HL-60 (cell line): ENCODE data around the gene ANKRD11.
A peak's percentile ranks its signal among the peaks of the same experiment; 100 is the strongest.

Source experiments
- DNase-seq, 2 experiments: peaks; one replicate each; pipeline ENCODE4 v3.0.0-alpha.2; 2010 to 2020; ENCODE audit warnings: low read depth in 1 of 2, low spot score in 1 of 2
- H3K27ac ChIP-seq: fragments of 250-450 bp; sonication (Bioruptor Pico); replicated peaks from 2 replicates; pipeline ENCODE4 v1.5.1; 2020; ENCODE audit warnings: mild to moderate bottlenecking, moderate library complexity
- H3K27me3 ChIP-seq: fragments of 250-450 bp; sonication (Bioruptor Pico); 2 replicates; pipeline ENCODE4 v1.5.1; 2021; ENCODE audit warnings: mild to moderate bottlenecking, moderate library complexity; ENCODE audit not compliant: insufficient read depth, poor library complexity, severe bottlenecking
- H3K4me3 ChIP-seq: replicated peaks from 2 replicates; pipeline ENCODE4 v1.5.1; 2011; ENCODE audit warnings: mild to moderate bottlenecking, control low read depth, low read length; ENCODE audit not compliant: insufficient read depth
- GABPA ChIP-seq: IDR thresholded peaks from 2 replicates; pipeline ENCODE4 v1.6.1; 2012; ENCODE audit warnings: low read depth
- POLR2AphosphoS5 ChIP-seq: IDR thresholded peaks from 2 replicates; pipeline ENCODE4 v1.6.1; 2012; ENCODE audit warnings: low read depth
- SPI1 ChIP-seq: IDR thresholded peaks from 2 replicates; pipeline ENCODE4 v1.6.1; 2012; ENCODE audit warnings: low read depth, mild to moderate bottlenecking, borderline replicate concordance
- TF ChIP-seq, protein P1 (sequence below): IDR thresholded peaks from one replicate; pipeline ENCODE4 v1.5.1; 2011; ENCODE audit warnings: low read length, control low read depth, inconsistent platforms; ENCODE audit not compliant: insufficient read depth
- TF ChIP-seq, protein P2 (sequence below): IDR thresholded peaks from 2 replicates; pipeline ENCODE4 v1.6.1; 2012; ENCODE audit warnings: low read depth; ENCODE audit not compliant: insufficient replicate concordance

ANKRD11 gene

DNA sequence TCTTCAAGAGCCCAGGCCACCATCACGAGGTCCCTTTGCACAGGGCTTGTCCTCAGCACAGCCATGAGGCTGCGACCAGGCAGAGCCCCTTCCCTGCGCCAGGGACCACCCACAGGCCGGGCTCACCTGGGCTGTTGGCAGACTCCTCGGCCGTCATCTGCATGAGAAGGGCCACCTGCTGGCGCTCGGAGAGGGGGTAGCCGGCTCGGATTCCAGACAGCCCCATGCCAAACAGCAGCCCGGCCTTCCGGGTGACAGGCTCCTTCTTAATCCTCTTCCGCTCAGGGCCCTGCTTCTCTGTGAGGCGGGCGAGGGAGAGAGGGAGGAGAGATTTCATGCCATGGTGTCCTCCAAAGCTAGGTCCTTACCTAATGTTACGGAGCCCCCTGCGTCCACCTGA is 199.5 kb downstream of the ANKRD11 start:
- no peak for DNase-seq
- TF ChIP-seq POLR2AphosphoS5 (no peak), SPI1 (no peak), GABPA (no peak)
- TF ChIP-seq, protein P1, sequence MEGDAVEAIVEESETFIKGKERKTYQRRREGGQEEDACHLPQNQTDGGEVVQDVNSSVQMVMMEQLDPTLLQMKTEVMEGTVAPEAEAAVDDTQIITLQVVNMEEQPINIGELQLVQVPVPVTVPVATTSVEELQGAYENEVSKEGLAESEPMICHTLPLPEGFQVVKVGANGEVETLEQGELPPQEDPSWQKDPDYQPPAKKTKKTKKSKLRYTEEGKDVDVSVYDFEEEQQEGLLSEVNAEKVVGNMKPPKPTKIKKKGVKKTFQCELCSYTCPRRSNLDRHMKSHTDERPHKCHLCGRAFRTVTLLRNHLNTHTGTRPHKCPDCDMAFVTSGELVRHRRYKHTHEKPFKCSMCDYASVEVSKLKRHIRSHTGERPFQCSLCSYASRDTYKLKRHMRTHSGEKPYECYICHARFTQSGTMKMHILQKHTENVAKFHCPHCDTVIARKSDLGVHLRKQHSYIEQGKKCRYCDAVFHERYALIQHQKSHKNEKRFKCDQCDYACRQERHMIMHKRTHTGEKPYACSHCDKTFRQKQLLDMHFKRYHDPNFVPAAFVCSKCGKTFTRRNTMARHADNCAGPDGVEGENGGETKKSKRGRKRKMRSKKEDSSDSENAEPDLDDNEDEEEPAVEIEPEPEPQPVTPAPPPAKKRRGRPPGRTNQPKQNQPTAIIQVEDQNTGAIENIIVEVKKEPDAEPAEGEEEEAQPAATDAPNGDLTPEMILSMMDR: no peak
- TF ChIP-seq, protein P2, sequence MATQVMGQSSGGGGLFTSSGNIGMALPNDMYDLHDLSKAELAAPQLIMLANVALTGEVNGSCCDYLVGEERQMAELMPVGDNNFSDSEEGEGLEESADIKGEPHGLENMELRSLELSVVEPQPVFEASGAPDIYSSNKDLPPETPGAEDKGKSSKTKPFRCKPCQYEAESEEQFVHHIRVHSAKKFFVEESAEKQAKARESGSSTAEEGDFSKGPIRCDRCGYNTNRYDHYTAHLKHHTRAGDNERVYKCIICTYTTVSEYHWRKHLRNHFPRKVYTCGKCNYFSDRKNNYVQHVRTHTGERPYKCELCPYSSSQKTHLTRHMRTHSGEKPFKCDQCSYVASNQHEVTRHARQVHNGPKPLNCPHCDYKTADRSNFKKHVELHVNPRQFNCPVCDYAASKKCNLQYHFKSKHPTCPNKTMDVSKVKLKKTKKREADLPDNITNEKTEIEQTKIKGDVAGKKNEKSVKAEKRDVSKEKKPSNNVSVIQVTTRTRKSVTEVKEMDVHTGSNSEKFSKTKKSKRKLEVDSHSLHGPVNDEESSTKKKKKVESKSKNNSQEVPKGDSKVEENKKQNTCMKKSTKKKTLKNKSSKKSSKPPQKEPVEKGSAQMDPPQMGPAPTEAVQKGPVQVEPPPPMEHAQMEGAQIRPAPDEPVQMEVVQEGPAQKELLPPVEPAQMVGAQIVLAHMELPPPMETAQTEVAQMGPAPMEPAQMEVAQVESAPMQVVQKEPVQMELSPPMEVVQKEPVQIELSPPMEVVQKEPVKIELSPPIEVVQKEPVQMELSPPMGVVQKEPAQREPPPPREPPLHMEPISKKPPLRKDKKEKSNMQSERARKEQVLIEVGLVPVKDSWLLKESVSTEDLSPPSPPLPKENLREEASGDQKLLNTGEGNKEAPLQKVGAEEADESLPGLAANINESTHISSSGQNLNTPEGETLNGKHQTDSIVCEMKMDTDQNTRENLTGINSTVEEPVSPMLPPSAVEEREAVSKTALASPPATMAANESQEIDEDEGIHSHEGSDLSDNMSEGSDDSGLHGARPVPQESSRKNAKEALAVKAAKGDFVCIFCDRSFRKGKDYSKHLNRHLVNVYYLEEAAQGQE: no peak
- H3K4me3 ChIP-seq: no peak overlapping the region
- H3K27ac ChIP-seq: no peak overlapping the region
- H3K27me3 ChIP-seq: no peaks in the 10 kb centered on the region

DNA sequence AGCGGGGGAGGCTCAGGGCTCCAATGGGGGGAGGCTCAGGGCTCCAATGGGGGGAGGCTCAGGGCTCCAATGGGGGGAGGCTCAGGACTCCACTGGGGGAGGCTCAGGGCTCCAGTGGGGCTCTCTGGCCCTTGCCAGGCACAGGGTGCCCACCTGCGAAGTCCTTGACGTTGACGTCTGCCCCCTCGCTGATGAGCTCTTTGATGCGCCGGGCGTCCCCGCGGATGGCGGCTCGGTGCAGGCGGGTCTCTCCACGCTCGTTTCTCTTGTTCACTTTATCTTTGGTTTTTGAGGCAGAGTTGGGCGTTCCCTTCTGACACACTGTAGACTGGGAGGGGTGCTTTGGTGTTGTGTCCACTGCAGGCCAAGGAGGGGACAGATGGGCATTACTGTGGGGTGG is 199.9 kb downstream of the ANKRD11 start:
- H3K4me3 ChIP-seq: no peak overlapping the region
- no peak overlapping the region for H3K27ac ChIP-seq
- no peak for DNase-seq
- TF ChIP-seq, protein P2: no peak
- TF ChIP-seq GABPA (no peak), SPI1 (no peak)
- H3K27me3 ChIP-seq: no peaks in the 10 kb centered on the region

DNA sequence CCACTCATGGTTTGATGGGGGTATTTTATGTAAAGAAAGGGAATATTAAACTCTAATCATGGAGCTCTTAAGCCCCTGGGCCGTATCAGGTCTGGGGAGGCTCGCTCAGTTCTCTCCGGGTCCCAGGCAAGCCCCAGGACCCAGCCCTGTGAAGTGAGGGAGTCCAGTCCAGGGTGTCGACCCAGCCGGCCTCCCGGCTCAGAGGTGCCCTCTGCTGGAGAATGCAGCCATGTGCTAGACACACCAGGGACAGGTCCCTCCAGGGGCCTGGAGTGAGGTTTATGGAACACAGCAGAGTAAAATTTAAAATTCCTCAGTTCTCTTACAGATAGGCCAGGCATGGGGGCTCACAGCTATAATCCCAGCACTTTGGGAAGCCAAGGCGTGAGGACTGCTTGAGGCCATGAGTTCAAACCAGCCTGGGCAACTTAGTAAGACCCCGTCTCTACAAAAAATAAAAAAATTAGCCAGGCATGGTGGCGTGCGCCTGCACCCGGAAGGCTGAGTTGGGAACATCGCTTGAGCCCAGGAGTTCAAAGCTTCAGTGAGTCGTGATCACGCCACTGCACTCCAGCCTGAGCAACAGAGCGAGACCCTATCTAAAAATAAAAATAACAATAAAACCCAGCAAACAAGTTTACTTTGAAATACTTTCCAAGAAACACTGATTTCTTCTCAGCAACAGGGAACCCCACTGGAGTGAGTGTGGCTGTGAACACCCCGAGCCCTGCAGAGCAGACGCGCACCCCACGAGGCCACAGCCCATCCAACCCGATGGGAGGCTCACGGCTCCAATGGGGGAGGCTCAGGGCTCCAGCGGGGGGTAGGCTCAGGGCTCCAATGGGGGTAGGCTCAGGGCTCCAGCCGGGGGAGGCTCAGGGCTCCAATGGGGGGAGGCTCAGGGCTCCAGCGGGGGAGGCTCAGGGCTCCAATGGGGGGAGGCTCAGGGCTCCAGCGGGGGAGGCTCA is 200.6 kb downstream of the ANKRD11 start:
- TF ChIP-seq, protein P2: no peak
- TF ChIP-seq SPI1 (no peak), GABPA (no peak)
- TF ChIP-seq, protein P1: peak; percentile 44
- Histone ChIP-seq H3K4me3 (no peak overlapping the region), H3K27me3 (no peaks in the 10 kb centered on the region), H3K27ac (no peak overlapping the region)
- peak in 1 of 2 experiments; percentile 56 for DNase-seq
